Colonic mucosa (tissue), 4 donors: ENCODE results near the gene GNAZ. TPM values are rescaled to one million over a fixed set of nuclear protein-coding genes. Genes with fewer than 3 reads are reported as not detected.

ENCODE experiments used
- DNase-seq: peaks from one replicate; pipeline ENCODE4 v3.0.0-alpha.2; 2020
- H3K27ac ChIP-seq: fragments of 200-600 bp; one replicate; pipeline ENCODE4 v1.8.0; 2021
- H3K27me3 ChIP-seq: fragments of 200-600 bp; one replicate; pipeline ENCODE4 v1.8.0; 2021
- H3K36me3 ChIP-seq: fragments of 200-600 bp; one replicate; pipeline ENCODE4 v1.8.0; 2021
- H3K4me1 ChIP-seq: fragments of 200-600 bp; one replicate; pipeline ENCODE4 v1.8.0; 2021; ENCODE audit warnings: mild to moderate bottlenecking
- H3K4me3 ChIP-seq: fragments of 200-600 bp; one replicate; pipeline ENCODE4 v1.8.0; 2021
- H3K9ac ChIP-seq, 2 donors: one replicate each; pipeline ENCODE4 v1.7.0; 2013; ENCODE audit warnings: control low read depth in 2 of 2, low read depth in 2 of 2, low read length in 2 of 2
- H3K9me3 ChIP-seq: fragments of 200-600 bp; one replicate; pipeline ENCODE4 v1.8.0; 2021
- CTCF ChIP-seq: fragments of 200-600 bp; IDR thresholded peaks from one replicate; pipeline ENCODE4 v1.8.0; 2022; ENCODE audit warnings: antibody characterized with exemption, mild to moderate bottlenecking
- intact Hi-C: fragments of 100-400 bp; cut with DNase I; formaldehyde crosslinking; loops from one replicate; pipeline ENCODE4 v1.14.1; 2022
- total RNA-seq, 2 donors: library from RNA; stranded (reverse); fragmentation: NEBNext Ultra II Directional in 1 of 2; extraction: Animal tissue kit (Norgen Biotek cat#: 25700) in 1 of 2; gene quantifications; one replicate each; pipeline ENCODE4 v1.2.1, GENCODE V29; 2021
- donor health status: healthy.
- donor health status: DM: no; HTN: no; CAD: no.
- donor health status: DM: no; HTN: no; CAD: no.

GNAZ gene
- total RNA-seq, 2 donors from 2014 or later = 1.2 to 2.5 TPM

DNA sequence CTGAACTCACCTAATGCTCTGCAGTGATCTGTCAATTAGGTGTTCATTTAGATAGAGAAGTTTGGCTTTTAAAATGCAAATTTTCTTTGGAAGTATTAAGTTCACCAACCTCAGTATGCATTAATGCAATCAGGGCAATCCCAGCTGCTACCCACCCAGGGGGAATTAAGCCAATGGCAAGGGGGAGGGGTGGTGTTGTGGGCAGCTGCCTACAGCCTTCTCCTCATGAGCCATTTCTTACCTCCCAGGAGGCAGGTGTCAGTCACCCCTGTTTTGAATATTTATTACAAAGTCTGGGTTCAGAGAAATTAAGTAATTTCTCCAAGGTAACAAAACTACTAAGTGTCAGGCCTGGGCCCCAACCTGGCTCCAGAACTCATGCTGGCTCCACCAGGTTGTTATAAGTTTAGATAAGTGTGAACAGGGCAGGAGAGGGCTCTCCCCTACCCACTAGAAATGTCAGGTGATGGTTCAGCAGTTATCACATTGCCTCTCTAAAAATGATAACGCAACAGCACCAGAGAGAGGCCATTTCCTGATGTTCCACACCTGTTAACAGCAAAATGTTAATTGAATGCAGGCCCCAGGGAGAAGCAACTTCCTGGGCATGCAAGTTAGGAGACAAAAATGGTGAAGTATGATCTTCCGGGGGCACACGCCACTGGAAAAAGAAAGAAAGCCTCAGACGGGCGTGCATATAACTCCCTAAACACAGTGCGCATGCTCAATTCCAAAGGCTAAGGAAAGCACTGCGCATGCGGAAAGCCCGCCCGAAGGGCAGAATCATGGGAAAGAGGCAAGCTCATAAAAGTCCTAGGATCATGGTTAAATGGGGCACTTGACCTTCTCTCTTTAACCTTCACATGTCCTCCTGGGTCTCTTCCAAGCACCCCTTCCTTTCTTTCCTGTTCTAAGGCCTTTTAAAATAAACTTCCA, 35.4 kb upstream of the GNAZ start:
- TF ChIP-seq CTCF = no peak
- Histone ChIP-seq H3K4me3 (no peak overlapping the region), H3K36me3 (no peaks in the 10 kb centered on the region), H3K4me1 (no peaks in the 10 kb centered on the region), H3K9ac (no peak overlapping the region), H3K27ac (no peak overlapping the region), H3K27me3 (no peaks in the 10 kb centered on the region), H3K9me3 (no peaks in the 10 kb centered on the region)
- no peak for DNase-seq
- intact Hi-C loops = no loop called here

DNA sequence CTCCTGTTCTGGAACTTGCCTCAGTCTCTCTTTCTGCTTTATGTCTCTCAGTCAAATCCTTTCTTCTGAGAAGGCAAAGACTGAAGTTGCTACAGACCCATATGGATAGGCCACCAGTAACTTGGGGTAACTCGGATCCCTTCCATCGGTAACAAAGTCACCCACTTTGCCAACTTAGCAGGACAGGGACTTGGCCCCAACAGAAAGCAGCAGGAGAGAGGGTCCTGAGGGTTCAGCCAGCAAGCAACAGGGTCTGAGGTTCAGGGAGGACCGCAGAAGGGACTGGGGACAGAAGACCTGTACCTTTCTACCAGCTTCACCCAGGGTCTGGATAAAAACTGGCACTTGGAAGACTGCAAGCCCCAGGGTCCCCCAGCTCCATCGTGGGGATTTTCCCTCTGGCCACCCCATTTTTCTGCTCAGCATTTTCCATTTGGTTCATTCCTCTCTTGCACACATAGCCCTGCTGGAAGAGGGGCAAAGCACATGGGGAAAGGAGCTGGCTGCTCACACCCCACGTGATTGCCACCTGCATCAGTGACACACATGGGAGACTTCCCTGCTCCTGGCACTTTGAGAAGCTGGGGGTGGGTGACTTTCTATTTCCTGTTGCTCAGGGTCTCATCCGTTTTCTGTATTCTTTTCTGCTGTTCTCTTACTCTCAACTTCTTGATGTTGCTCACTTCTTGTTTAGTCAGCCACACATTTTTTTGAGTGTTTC, 34.6 kb upstream of the GNAZ start:
- no peaks in the 10 kb centered on the region for H3K27me3 ChIP-seq
- TF ChIP-seq CTCF = no peak
- no peak overlapping the region for H3K27ac ChIP-seq
- no peaks in the 10 kb centered on the region for H3K9me3 ChIP-seq
- intact Hi-C loops = no loop called here
- H3K9ac ChIP-seq = no peak overlapping the region
- no peak overlapping the region for H3K4me3 ChIP-seq
- no peaks in the 10 kb centered on the region for H3K4me1 ChIP-seq
- no peaks in the 10 kb centered on the region for H3K36me3 ChIP-seq
- no peak for DNase-seq

DNA sequence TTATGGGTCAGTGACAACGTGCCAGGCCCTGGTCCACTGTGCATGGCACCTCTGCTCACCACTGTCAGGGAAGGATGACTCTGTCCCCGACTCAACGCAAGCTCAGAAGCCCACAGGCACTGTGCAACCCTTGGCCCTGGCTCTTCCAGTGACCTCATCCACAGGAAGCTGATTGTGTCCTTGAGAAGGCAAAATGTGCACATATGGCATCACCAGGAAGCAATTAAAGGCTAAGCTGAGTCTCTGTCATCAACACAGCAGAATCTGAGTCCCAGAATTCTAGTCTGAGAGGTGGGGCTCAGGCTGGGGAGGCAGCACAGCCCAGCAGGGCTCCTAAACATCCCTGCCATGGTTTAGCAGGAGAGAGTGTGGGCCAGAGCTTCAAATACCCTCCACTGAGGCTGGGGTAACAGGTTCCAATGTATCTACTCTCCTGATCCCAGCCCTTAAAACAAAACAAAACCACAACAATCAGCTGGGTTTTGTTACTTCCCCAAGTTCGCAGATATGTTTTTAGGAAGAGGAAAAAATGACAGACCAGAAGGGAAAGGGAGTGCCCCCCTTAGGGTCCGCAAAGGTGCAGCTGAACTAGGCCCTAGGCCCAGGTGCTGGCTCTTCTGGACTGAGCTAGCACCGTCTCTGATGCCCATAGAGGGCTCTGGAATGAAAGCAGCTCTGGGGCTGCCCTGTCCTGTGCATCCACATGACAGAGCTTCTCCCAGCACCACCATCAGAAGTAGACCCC, 33.5 kb upstream of the GNAZ start:
- no peak for DNase-seq
- H3K4me1 ChIP-seq = no peaks in the 10 kb centered on the region
- no peak for TF ChIP-seq CTCF
- no peaks in the 10 kb centered on the region for H3K27me3 ChIP-seq
- no peaks in the 10 kb centered on the region for H3K9me3 ChIP-seq
- no peaks in the 10 kb centered on the region for H3K36me3 ChIP-seq
- intact Hi-C loops = no loop called here
- H3K4me3 ChIP-seq = no peak overlapping the region
- H3K27ac ChIP-seq = no peak overlapping the region
- no peak overlapping the region for H3K9ac ChIP-seq

DNA sequence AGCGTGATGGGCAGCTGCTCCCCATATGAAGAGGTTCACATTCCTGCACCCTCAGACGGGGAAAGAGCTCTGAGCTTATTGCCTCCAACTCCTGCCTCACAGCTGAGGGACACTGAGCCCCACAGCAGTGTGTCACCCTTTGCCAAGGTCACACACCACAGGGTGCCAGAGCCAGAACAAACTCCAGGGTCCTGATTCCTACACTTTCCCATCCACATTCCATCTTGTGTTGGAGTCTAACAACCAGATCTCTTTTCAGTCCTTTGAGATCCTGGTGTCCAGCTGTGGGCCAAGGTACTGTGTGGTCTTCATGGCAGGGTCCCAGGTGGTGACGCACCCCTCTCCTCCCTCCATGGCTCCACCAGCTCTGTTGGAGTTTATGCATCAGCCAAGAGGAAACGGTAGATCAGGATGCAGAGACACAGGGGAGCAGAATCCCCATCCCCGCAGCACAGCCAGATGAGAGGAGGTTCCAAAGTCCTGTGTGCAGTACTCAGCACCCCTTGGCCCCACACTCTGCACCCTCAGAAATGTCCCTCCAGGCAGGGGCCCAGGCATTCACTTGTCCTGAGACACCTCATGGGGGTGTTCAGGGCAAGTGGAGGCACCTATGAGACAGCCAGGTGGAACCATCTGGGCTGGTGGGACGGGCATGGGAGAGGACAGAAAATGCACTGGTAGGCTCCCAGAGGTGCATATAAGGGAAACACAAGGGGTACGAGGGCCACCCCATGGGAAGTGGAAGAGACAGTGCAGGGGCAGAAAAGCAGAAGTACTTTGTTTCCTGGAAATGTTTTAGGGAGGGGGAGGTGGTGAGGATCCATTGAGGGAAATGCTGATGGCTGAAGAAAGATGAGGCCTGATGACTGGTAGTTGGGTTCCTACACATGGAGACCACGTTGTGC, 32.6 kb upstream of the GNAZ start:
- H3K9me3 ChIP-seq = no peaks in the 10 kb centered on the region
- no peak for TF ChIP-seq CTCF
- H3K9ac ChIP-seq = no peak overlapping the region
- no peak overlapping the region for H3K27ac ChIP-seq
- intact Hi-C loops = no loop called here
- no peak for DNase-seq
- H3K4me1 ChIP-seq = no peaks in the 10 kb centered on the region
- H3K36me3 ChIP-seq = no peaks in the 10 kb centered on the region
- no peak overlapping the region for H3K4me3 ChIP-seq
- no peaks in the 10 kb centered on the region for H3K27me3 ChIP-seq

DNA sequence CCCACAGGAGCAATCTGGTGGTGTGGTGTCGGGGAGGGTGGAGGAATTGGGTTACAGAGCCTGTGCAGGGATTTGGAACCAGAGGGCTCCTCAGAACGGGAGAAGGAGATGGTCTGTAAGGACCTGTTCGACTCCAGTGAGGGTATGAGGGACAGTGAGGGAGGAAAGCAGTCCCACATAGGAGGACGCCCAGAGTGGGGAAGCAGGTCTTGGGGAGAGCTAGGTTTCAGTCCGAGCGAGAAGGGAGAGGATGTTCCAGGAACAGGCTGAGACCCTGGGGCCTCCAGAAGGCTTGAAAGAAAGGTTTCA, 32.0 kb upstream of the GNAZ start:
- Histone ChIP-seq H3K4me1 (no peaks in the 10 kb centered on the region), H3K9ac (no peak overlapping the region), H3K36me3 (no peaks in the 10 kb centered on the region), H3K4me3 (no peak overlapping the region), H3K9me3 (no peaks in the 10 kb centered on the region), H3K27me3 (no peaks in the 10 kb centered on the region), H3K27ac (no peak overlapping the region)
- no peak for DNase-seq
- no peak for TF ChIP-seq CTCF
- intact Hi-C loops = no loop called here
